Esophagus muscularis mucosa (tissue), 4 donors: ENCODE data around the gene C1QA. TPM values are rescaled to one million over a fixed set of nuclear protein-coding genes. Genes with fewer than 3 reads are reported as not detected.

ENCODE experiments used
- DNase-seq: peaks from one replicate; pipeline ENCODE4 v3.0.0-alpha.2; 2017; ENCODE audit errors: extremely low spot score
- H3K27ac ChIP-seq, 4 donors: fragments of 200-600 bp; sonication (generic); replicated peaks in 1 of 4; 1 replicate in 3 of 4; 2 replicates in 1 of 4; pipeline ENCODE4 v1.5.1; 2016 to 2019; ENCODE audit warnings: mild to moderate bottlenecking in 1 of 4
- H3K27me3 ChIP-seq, 4 donors: fragments of 200-600 bp; sonication (generic); one replicate each; pipeline versions ENCODE4 v1.5.1 to v1.6.0; 2016 to 2019
- H3K36me3 ChIP-seq, 4 donors: fragments of 200-600 bp; sonication (generic); one replicate each; pipeline ENCODE4 v1.5.1; 2016 to 2019
- H3K4me1 ChIP-seq, 4 donors: fragments of 200-600 bp; sonication (generic); one replicate each; pipeline ENCODE4 v1.5.1; 2016 to 2019
- H3K4me3 ChIP-seq, 4 donors: fragments of 200-600 bp; sonication (generic); 1 replicate in 2 of 4; 2 replicates in 2 of 4; pipeline ENCODE4 v1.5.1; 2016 to 2019; ENCODE audit warnings: mild to moderate bottlenecking in 4 of 4, moderate library complexity in 1 of 4
- H3K9me3 ChIP-seq, 4 donors: fragments of 200-600 bp; sonication (generic); 1 replicate in 3 of 4; 2 replicates in 1 of 4; pipeline ENCODE4 v1.5.1; 2016 to 2019
- EP300 ChIP-seq: sonication (generic); formaldehyde crosslinking; IDR thresholded peaks from one replicate; pipeline ENCODE4 v1.6.1; 2017; ENCODE audit warnings: antibody characterized with exemption
- POLR2A ChIP-seq: fragments of 450-650 bp; IDR thresholded peaks from one replicate; pipeline ENCODE4 v1.6.1; 2017; ENCODE audit warnings: antibody characterized with exemption, moderate library complexity, mild to moderate bottlenecking, low read depth
- POLR2AphosphoS5 ChIP-seq, 2 donors: sonication (generic); formaldehyde crosslinking; IDR thresholded peaks; one replicate each; pipeline ENCODE4 v1.6.1; 2017; ENCODE audit warnings: antibody characterized with exemption in 2 of 2
- WGBS: methylation state at CpG from one replicate; pipeline ENCODE4 v1.1.5; 2018; 5-methylcytosine and 5-hydroxymethylcytosine counted together
- intact Hi-C: fragments of 100-400 bp; cut with DNase I; formaldehyde crosslinking; loops from one replicate; pipeline ENCODE4 v1.15.1; 2023
- total RNA-seq, 4 donors: library from RNA; depleted of rRNA; stranded (reverse); fragments of >200 nt; gene quantifications; one replicate each; pipeline versions ENCODE4 v1.1.0 to v1.2.1, GENCODE V29; 2016
- TF ChIP-seq, protein P1 (sequence below), 3 experiments: fragments of 200-600 bp in 2 of 3; fragments of 450-650 bp in 1 of 3; sonication (generic) in 2 of 3; IDR thresholded peaks; one replicate each; pipeline ENCODE4 v1.5.1; 2017 to 2019; ENCODE audit warnings: antibody characterized with exemption in 3 of 3, mild to moderate bottlenecking in 2 of 3, moderate library complexity in 1 of 3

C1QA gene
- total RNA-seq, 4 donors from 2014 or later, result 132 to 359 (median 164) TPM

DNA sequence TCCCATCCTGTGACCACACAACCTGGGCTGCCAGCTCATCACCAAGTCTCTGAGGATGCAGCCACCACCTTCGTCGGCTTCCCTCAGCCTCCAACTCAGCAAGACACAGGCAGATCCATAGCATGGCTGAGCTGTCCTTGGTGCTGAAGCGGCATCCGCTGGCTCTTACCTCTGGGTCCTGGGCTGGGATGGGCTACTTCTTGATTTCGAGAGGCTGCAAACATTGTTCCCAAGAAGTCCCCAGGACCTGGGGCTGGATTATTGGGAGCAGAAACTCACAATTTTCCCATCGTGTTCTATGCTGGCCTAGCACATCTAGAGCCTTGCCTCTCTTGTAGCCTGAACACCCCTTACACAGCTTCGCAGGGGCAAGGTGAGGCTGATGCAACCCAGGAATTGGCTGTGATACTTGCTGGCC lies 24.9 kb upstream of the C1QA start:
- no peaks in the 10 kb centered on the region for H3K9me3 ChIP-seq
- H3K4me3 ChIP-seq, result no peak overlapping the region
- peaks cover 0 to 98% (median 6%) of the 10 kb centered on the region in 4 donors for H3K27me3 ChIP-seq
- H3K27ac ChIP-seq, result no peak overlapping the region
- no peaks in the 10 kb centered on the region for H3K4me1 ChIP-seq
- WGBS, result 23% methylated on average over 7 of the region's 7 CpGs
- intact Hi-C loops, result no loop called here
- no peak for DNase-seq
- TF ChIP-seq, protein P1, sequence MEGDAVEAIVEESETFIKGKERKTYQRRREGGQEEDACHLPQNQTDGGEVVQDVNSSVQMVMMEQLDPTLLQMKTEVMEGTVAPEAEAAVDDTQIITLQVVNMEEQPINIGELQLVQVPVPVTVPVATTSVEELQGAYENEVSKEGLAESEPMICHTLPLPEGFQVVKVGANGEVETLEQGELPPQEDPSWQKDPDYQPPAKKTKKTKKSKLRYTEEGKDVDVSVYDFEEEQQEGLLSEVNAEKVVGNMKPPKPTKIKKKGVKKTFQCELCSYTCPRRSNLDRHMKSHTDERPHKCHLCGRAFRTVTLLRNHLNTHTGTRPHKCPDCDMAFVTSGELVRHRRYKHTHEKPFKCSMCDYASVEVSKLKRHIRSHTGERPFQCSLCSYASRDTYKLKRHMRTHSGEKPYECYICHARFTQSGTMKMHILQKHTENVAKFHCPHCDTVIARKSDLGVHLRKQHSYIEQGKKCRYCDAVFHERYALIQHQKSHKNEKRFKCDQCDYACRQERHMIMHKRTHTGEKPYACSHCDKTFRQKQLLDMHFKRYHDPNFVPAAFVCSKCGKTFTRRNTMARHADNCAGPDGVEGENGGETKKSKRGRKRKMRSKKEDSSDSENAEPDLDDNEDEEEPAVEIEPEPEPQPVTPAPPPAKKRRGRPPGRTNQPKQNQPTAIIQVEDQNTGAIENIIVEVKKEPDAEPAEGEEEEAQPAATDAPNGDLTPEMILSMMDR (IDR thresholded peaks at IDR 0.05), result no peak
- TF ChIP-seq POLR2A (no peak), EP300 (no peak)
- no peaks in the 10 kb centered on the region for H3K36me3 ChIP-seq

DNA sequence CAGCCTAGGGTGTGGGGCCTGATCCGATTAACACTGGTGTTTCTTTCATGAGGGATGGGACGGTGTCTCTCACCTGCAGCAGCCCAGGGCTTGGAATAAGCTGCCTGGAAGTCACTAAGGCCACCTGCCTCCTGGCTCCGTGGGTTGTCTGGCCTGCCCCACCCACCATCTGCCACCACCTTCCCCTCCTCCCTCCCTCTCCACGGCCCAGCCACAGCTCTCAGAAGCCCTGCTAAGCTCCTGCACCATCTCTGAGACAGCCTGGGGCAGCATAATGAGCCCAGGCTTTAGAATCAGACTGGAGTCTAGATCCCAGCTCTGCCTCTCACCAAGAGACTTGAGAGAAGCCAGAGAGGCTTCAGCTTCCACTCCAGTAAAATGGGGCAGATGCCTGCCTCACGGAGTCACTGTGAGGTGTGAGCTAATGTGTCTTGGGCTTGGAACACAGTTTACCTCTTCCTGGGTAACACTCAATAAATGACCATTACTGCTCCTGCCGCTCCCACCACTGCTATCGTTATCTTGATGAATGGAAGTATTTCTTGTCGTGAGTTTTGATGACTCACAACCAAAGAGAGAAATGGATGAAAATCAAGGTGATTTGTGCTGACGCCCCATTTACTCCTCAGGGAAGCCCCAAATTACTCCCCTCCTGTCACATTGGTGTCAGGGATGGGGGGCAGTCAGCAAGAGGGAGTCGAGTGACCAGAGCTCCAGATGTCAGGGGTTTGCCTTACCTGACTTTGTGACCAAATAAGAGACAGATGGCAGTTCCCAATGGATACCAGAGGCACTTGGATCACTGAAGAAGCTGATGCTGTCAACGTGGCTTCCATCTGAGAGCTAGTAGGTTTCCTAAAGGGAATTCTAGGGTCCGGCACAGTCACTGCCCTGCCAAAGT lies 23.5 kb upstream of the C1QA start:
- WGBS, result 33% methylated on average over 9 of the region's 12 CpGs
- TF ChIP-seq EP300, result no peak
- TF ChIP-seq, protein P1 (IDR thresholded peaks at IDR 0.05), result no peak
- TF ChIP-seq POLR2AphosphoS5 (IDR thresholded peaks at IDR 0.05), result no peak
- no peak for TF ChIP-seq POLR2A
- Histone ChIP-seq H3K4me3 (no peak overlapping the region), H3K27ac (no peak overlapping the region), H3K9me3 (no peaks in the 10 kb centered on the region), H3K36me3 (no peaks in the 10 kb centered on the region), H3K4me1 (no peaks in the 10 kb centered on the region), H3K27me3 (peaks cover 0 to 99% (median 4%) of the 10 kb centered on the region in 4 donors)
- intact Hi-C loops, result no loop called here
- no peak for DNase-seq

DNA sequence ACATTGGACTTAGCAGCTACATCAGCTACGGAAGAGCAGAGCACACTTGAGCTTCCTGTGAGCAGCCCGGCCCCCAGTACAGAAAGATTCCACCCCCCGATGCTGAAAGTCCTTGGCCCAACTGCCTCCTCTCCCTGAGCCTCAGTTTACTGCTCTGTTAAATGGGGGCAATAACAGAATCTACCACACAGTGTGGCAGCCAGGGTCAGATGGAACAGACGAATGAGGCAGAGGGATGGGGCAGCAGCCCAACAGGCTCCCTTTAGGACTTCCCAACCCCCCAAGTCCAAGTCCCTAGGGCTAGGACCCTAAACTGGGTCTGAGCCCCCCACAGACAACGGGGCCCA lies 22.9 kb upstream of the C1QA start:
- no peaks in the 10 kb centered on the region for H3K4me1 ChIP-seq
- no peak overlapping the region for H3K27ac ChIP-seq
- intact Hi-C loops, result no loop called here
- no peaks in the 10 kb centered on the region for H3K9me3 ChIP-seq
- no peaks in the 10 kb centered on the region for H3K36me3 ChIP-seq
- no peak overlapping the region for H3K4me3 ChIP-seq
- 52% methylated on average over 4 of the region's 5 CpGs for WGBS
- H3K27me3 ChIP-seq, result peaks cover 0 to 99% (median 3%) of the 10 kb centered on the region in 4 donors
- TF ChIP-seq, protein P1 (IDR thresholded peaks at IDR 0.05), result no peak
- TF ChIP-seq EP300, result no peak
- TF ChIP-seq POLR2AphosphoS5 (IDR thresholded peaks at IDR 0.05), result no peak
- TF ChIP-seq POLR2A, result no peak
- DNase-seq, result no peak

DNA sequence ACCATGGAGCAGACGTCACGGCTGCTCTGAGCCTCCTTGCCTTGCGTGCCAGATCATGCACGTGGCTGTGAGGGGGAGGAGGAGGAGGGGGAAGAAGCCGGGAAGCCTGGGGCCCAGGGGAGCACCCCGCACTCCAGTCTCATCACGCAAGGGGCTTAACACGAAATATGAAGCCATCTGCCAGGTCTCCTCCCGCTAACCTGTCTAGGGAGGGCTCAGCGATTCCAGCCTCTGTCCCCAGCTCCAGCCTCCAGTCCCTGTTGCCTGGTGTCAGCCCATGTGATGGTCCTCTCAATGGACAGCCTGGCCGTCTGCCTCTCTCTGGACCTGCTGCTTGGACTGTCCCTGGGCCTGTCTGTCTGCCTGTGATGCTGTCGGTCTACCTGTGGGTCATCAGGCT lies 22.5 kb upstream of the C1QA start:
- WGBS, result 61% methylated on average over 6 of the region's 12 CpGs
- TF ChIP-seq, protein P1 (IDR thresholded peaks at IDR 0.05), result no peak
- no peak for TF ChIP-seq POLR2A
- TF ChIP-seq EP300, result no peak
- no peak for TF ChIP-seq POLR2AphosphoS5 (IDR thresholded peaks at IDR 0.05)
- H3K9me3 ChIP-seq, result no peaks in the 10 kb centered on the region
- no peaks in the 10 kb centered on the region for H3K4me1 ChIP-seq
- H3K4me3 ChIP-seq, result no peak overlapping the region
- H3K27ac ChIP-seq, result no peak overlapping the region
- intact Hi-C loops, result no loop called here
- no peaks in the 10 kb centered on the region for H3K36me3 ChIP-seq
- no peak for DNase-seq
- H3K27me3 ChIP-seq, result peaks cover 0 to 99% (median under 1%) of the 10 kb centered on the region in 4 donors
